Measurements from ENCODE around the gene OR11H7. TPM values are rescaled to one million over a fixed set of nuclear protein-coding genes. Genes with fewer than 3 reads are reported as not detected.
"Not testable (repeated sequence)": the region's sequence is repeated elsewhere in the genome, so short reads cannot be mapped to it uniquely, and the experiment has no call there.

Gene OR11H7
- total RNA-seq, 1 experiment from 2014 or later, result not detected

DNA sequence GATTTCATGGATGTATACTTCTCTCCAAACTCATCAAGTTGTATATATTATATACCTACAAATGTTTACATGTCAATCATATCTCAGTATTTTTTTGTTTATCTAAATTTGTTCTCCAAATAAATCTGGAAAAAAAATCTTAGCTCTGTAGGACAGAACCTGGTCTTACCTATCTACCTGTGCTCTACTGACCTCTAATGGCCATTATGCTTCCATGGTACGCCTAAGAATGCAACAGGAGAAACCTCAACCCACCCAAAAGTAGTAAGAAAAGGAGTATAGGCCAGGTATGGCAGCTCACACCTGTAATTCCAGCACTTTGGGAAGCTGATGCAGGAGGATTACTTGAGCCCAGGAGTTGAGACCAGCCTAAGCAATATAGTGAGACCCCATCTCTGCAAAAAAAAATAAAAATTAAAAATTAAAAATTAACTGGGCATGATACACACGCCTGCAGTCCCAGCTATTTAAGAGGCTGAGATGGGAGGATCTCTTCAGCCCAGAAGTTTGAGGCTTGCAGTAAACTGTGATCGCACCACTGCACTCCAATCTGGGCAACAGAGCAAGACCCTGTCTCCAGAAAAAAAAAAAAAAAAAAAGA is 19.0 kb downstream of the OR11H7 start:
- DNase-seq, result peak; percentile 66
- ATAC-seq, result peak; percentile 76
- CTCF ChIA-PET, result no interaction called here
- no peaks in the 10 kb centered on the region for H3K36me3 ChIP-seq (ENCODE audit: low read depth, low read length)
- H3K27ac ChIP-seq (ENCODE audit: low read length), result no peak overlapping the region
- H3K9me2 ChIP-seq (replicated peaks; ENCODE audit: low read length), result no peaks in the 10 kb centered on the region
- no peaks in the 10 kb centered on the region for H3K4me1 ChIP-seq (ENCODE audit: insufficient read depth, low read length)
- no peak overlapping the region for H3K9ac ChIP-seq (ENCODE audit: low read length)
- no peaks in the 10 kb centered on the region for H3K27me3 ChIP-seq (ENCODE audit: low read length)
- no peak overlapping the region for H2AFZ ChIP-seq (ENCODE audit: low read length)
- H3F3A ChIP-seq (ENCODE audit: low read length, unreplicated experiment), result no peaks in the 10 kb centered on the region
- intact Hi-C loops (cut with micrococcal nuclease), result no loop called here
- no TSS peak for BruUV-seq (replicated peaks)
- POLR2A ChIA-PET (ENCODE audit: unreplicated experiment), result no interaction called here
- H3K4me2 ChIP-seq (ENCODE audit: low read length), result no peak overlapping the region
- H4K20me1 ChIP-seq (ENCODE audit: low read length), result no peaks in the 10 kb centered on the region
- no peaks in the 10 kb centered on the region for H3K9me3 ChIP-seq (ENCODE audit: low read length)
- H3K4me3 ChIP-seq (ENCODE audit: low read length), result no peak overlapping the region
- H3K79me2 ChIP-seq (ENCODE audit: low read length), result no peaks in the 10 kb centered on the region
- no peak for TF ChIP-seq EZH2phosphoT487 (IDR thresholded peaks at IDR 0.05; ENCODE audit: borderline replicate concordance, low read length)
- TF ChIP-seq, protein P1, sequence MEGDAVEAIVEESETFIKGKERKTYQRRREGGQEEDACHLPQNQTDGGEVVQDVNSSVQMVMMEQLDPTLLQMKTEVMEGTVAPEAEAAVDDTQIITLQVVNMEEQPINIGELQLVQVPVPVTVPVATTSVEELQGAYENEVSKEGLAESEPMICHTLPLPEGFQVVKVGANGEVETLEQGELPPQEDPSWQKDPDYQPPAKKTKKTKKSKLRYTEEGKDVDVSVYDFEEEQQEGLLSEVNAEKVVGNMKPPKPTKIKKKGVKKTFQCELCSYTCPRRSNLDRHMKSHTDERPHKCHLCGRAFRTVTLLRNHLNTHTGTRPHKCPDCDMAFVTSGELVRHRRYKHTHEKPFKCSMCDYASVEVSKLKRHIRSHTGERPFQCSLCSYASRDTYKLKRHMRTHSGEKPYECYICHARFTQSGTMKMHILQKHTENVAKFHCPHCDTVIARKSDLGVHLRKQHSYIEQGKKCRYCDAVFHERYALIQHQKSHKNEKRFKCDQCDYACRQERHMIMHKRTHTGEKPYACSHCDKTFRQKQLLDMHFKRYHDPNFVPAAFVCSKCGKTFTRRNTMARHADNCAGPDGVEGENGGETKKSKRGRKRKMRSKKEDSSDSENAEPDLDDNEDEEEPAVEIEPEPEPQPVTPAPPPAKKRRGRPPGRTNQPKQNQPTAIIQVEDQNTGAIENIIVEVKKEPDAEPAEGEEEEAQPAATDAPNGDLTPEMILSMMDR (conservative IDR thresholded peaks at IDR 0.05; ENCODE audit: low read depth, low read length), result peak; percentile 77

DNA sequence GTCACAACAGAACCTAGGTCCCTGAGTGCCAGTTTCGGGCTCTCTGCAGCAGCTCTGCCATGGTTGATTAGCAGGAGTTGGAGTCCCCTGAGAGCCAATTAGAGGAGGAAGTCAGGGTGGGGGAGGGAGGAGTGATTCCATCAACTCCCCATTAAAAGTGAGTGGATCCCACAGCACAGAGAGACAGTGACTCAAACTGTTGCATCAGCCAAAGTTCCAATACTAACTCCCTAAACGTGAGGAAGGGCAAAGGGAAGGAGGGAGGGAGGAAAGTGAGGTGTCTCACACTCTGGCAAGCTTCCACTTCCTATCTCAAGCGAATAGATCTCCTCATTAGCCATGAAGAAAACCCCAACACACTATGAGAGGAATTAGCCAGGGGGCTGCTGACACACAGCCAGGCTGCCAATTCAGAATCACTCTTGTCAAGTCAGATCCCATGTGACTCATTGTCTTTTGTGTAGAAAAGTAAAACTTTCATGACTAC is 33.9 kb downstream of the OR11H7 start:
- H3K9me3 ChIP-seq (ENCODE audit: low read length), result no peaks in the 10 kb centered on the region
- H3K4me1 ChIP-seq (ENCODE audit: insufficient read depth, low read length), result peaks cover 17% of the 10 kb centered on the region
- H3K27me3 ChIP-seq (ENCODE audit: low read length), result no peaks in the 10 kb centered on the region
- TF ChIP-seq EZH2 (IDR thresholded peaks at IDR 0.05; ENCODE audit: low read length, unreplicated experiment) (no peak), EZH2phosphoT487 (IDR thresholded peaks at IDR 0.05; ENCODE audit: borderline replicate concordance, low read length) (no peak)
- TF ChIP-seq, protein P1 (conservative IDR thresholded peaks at IDR 0.05; ENCODE audit: low read depth, low read length), result no peak
- H3K79me2 ChIP-seq (ENCODE audit: low read length), result no peaks in the 10 kb centered on the region
- peak; percentile 93 for DNase-seq
- H3F3A ChIP-seq (ENCODE audit: low read length, unreplicated experiment), result no peaks in the 10 kb centered on the region
- H3K4me2 ChIP-seq (ENCODE audit: low read length), result peak overlapping the region; percentile 47
- 0 out of 2 replicates have a peak overlapping the region, but pooled peaks have one; percentile 2 for H3K4me3 ChIP-seq (ENCODE audit: low read length)
- POLR2A ChIA-PET (ENCODE audit: unreplicated experiment), result no interaction called here
- H3K27ac ChIP-seq (ENCODE audit: low read length), result peak overlapping the region; percentile 50
- no TSS peak for BruUV-seq (replicated peaks)
- no peaks in the 10 kb centered on the region; the same call in 1 of the 2 replicates for H3K9me2 ChIP-seq (replicated peaks; ENCODE audit: low read length)
- H3K36me3 ChIP-seq (ENCODE audit: low read depth, low read length), result no peaks in the 10 kb centered on the region
- H4K20me1 ChIP-seq (ENCODE audit: low read length), result no peaks in the 10 kb centered on the region
- peak overlapping the region; percentile 14; the same call in 1 of the 2 replicates for H2AFZ ChIP-seq (ENCODE audit: low read length)
- CTCF ChIA-PET, result no interaction called here
- intact Hi-C loops (cut with micrococcal nuclease), result no loop called here
- H3K9ac ChIP-seq (ENCODE audit: low read length), result no peak overlapping the region; the same call in 1 of the 2 replicates
- ATAC-seq, result peak; percentile 94

DNA sequence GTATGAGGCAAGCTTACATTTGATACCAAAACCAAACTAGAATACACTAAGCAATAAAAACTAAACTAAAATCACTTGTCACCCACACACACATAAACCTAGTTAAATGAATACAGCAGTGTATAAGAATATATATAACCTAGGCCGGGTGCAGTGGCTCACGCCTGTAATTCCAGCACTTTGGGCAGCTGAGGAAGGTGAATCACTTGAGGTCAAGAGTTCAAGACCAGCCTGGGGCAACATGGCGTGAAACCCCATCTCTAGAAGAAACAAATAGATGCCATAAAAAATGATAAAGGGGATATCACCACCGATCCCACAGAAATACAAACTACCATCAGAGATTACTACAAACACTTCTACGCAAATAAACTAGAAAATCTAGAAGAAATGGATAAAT is 35.6 kb downstream of the OR11H7 start:
- H3K9me2 ChIP-seq (replicated peaks; ENCODE audit: low read length); H3K27me3 ChIP-seq (ENCODE audit: low read length); CTCF ChIA-PET; H3K4me3 ChIP-seq (ENCODE audit: low read length); H2AFZ ChIP-seq (ENCODE audit: low read length); intact Hi-C loops (cut with micrococcal nuclease); H3F3A ChIP-seq (ENCODE audit: low read length, unreplicated experiment); H3K4me2 ChIP-seq (ENCODE audit: low read length); BruUV-seq (replicated peaks); H3K9me3 ChIP-seq (ENCODE audit: low read length); POLR2A ChIA-PET (ENCODE audit: unreplicated experiment); H3K79me2 ChIP-seq (ENCODE audit: low read length); ATAC-seq; H3K36me3 ChIP-seq (ENCODE audit: low read depth, low read length); H3K9ac ChIP-seq (ENCODE audit: low read length); H3K27ac ChIP-seq (ENCODE audit: low read length); H4K20me1 ChIP-seq (ENCODE audit: low read length): not testable (repeated sequence)
- peak; percentile 19 for DNase-seq
- peaks cover 17% of the 10 kb centered on the region for H3K4me1 ChIP-seq (ENCODE audit: insufficient read depth, low read length)

All from PC-3 (cell line).